Umbilical cord (tissue), 2 donors: Measurements from ENCODE around the gene RBM4. TPM values are rescaled to one million over a fixed set of nuclear protein-coding genes. Genes with fewer than 3 reads are reported as not detected.
"Not testable (repeated sequence)": the region's sequence is repeated elsewhere in the genome, so short reads cannot be mapped to it uniquely, and the experiment has no call there.

Experiments
- DNase-seq: peaks from one replicate; pipeline ENCODE4 v3.0.0-alpha.2; 2015; ENCODE audit warnings: low spot score
- total RNA-seq: library from RNA; depleted of rRNA; stranded (reverse); fragments of >200 nt; gene quantifications from one replicate; pipeline ENCODE4 v1.2.3, GENCODE V29; 2014; ENCODE audit warnings: low replicate concordance; ENCODE audit not compliant: insufficient read depth

RBM4 gene, protein sequence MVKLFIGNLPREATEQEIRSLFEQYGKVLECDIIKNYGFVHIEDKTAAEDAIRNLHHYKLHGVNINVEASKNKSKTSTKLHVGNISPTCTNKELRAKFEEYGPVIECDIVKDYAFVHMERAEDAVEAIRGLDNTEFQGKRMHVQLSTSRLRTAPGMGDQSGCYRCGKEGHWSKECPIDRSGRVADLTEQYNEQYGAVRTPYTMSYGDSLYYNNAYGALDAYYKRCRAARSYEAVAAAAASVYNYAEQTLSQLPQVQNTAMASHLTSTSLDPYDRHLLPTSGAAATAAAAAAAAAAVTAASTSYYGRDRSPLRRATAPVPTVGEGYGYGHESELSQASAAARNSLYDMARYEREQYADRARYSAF
- 64.3 TPM for total RNA-seq

DNA sequence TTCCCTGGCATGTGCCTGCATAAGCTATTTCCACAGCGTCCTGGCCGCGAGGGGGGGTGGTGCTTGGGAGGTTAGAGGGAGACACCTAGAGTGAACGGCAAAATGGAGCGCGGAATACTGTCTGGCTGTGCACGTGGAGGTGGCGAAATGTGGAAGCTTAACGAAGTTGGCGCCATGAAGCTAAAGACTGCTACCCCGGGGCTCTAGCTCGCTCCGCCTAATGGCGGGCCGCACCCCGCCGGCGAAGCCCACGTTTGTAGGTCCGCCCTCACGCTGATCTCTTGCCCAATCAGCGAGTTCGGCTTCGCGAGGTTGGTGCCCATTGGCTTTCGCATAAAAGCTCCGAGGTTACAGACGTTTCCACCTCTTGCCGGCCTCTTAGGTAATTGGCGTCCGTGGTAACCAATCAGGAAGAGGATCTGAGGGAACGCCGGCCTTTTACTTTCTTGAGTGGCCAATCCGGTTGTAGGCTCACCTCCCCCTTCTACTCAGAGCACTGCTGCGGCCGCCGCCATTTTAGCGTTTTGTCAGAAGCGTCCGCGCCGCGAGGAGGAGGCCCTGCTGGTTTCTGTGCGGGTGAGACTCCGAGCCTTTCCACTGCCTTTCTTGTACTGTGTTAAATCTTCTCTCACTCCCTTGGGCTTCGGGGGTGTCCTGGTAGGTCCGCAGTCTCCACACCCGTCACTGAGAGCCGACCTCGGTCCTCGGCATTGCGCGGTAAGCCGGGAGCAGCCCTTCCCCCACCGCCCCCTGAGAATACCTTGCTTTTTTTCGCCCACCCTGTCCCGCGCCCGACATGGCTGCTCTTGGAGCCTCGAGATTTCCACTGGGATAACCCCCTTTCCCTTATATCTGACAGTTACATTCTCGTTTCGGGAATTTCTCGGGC is at the start of gene RBM4:
Gene RBM4, plus strand, starts transcription at position 527 of the 889 bp plus-strand sequence. CDS start 1,009 bp downstream, outside the sequence.
- peak; percentile 100 for DNase-seq

DNA sequence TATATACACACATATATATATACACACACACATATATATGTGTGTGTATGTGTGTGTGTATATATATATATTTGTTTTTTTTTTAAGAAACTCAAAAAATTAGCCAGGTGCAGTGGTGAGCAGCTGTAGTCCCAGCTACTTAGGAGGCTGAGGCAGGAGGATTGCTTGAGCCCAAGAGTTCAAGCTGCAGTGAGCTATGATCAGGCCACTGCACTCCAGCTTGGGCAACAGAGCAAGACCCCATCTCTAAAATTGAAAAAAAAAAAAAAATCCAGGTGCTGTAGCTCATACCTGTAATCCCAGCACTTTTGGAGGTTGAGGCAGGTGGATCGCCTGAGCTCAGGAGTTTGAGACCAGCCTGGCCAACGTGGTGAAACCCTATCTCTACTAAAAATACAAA is 49.2 kb upstream of the RBM4 start:
- not testable (repeated sequence) for DNase-seq

DNA sequence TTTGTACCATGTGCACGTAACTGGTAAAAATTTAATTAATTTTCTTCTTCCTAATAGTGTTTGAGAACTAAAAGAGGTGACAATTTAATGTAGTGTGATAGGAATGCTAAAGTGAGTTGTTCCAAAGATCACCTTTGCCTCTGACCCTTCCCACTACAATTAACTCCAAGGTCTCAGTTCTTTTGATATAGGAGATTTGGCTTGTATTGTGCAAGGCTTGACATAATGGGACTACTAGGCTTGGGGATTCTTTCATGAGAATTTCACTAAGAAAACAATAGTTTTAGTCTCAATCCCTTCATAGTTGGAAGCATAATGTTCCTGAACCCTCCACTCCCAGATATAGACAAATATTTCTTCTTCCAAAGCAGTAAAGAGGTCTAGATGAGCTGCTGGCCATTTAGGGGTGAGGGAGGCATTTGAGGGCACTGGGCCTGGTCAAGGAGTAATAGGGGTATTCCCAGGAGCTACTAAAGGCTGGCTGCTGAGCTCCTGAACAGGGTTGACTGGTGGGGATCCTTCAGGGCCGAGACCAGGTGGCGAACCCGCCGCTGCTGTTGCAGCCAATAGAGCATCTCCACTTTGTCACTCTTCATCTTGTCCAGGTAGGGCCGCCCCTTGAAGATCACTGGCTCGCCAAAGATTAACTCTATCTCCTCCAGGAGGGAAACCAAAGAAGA is 48.4 kb upstream of the RBM4 start:
- DNase-seq = no peak

DNA sequence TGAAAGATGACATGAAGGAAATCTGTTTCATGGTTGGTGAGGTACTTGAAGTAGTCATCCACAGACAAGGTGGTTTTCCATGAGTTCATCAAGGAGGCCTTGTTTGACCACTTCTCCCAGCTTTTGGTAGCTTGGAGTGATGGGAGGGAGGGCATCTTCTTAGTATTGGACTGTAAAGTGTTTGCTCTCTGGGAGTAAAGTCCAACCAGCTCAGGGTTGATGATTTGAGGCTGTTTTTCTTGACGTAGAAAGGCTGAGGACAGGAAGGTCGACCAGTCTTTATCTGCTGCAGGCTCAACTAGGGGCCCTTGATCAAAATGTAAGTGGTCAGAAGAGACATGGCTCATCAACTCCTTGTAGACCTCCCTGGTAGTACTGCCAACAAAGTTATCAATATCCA is 47.3 kb upstream of the RBM4 start:
- no peak for DNase-seq

DNA sequence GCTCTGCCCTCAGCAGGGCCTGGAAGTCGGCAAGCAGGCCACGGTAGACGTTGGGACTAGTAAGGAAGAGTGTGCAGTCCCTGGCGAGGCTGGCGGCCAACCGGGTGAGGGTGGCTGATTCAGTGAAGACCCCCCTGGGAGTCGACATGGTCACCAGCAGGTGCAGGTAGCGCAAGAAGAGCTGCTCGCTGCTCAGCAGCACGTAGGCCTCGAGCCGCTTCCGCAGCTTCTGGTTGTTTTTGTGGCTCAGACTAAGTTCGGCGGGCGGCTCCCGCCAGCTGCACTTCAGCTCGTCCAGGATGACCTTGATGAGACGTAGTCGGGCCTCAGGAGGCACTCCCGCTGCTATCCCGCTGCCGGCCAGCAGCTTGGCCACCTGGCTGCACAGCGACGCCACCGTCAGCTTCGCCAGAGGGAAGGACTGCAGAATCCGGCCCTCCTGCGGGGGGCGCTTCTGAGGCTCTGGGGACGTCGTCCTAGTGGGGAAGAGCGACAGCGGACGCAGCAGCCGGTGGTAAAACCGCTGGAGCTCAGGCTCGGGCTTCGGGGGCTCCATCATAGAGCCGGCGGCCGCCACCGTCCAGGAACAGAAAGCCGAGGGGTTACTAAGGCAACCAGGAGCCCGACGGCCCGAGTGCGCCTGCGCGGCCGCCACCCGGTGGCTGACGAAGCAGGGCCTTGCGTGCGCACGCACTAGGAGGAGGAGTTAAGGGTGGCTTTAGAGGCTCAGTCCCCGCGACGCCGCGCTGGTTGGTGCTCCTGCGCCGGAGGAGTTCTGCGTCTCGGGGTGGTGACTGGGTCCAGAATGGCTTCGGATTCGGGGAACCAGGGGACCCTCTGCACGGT is 45.8 kb upstream of the RBM4 start, which contains the start of the genes CCDC87 and CCS:
Gene CCDC87, minus strand, starts transcription at position 607 of the 846 bp plus-strand sequence. Its CDS starts 48 bp downstream, at position 559.
Gene CCS, plus strand, starts transcription at position 729 of the 846 bp plus-strand sequence. Its CDS starts 77 bp downstream, at position 806.
- DNase-seq = peak; percentile 98

DNA sequence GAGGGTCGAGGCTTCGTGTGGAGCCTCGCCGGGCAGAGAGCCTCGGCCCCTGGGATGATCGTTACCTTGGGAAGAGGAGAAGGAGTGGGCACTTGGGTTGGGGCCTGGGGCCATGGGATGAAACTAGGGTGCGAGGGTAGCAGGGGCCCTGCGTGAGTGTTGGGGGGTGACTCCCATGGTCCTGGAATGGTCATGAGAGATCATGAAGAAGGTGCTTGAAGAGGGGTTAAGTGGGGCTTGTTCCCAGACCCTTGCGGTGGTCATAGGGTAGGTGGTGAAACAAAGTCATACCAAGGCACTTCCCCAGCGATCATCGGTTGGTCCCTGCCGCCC is 45.2 kb upstream of the RBM4 start:
- DNase-seq = no peak

DNA sequence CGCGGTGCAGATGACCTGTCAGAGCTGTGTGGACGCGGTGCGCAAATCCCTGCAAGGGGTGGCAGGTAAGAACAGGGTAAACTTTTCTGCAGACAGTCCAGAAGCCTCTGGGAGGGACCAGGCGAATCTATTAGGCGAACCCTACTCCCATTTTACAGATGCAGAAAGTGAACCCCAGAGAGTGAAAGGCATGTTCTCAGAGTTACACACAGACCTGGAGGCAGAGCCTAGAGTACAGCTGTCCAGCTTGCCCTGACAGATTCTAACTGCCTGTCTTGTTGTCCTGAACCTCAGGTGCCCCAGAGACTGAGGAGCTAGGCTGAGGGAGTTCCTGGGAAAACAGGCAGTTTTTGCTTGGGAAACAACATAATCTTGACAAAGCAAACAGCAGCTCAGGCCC is 44.9 kb upstream of the RBM4 start:
- no peak for DNase-seq

DNA sequence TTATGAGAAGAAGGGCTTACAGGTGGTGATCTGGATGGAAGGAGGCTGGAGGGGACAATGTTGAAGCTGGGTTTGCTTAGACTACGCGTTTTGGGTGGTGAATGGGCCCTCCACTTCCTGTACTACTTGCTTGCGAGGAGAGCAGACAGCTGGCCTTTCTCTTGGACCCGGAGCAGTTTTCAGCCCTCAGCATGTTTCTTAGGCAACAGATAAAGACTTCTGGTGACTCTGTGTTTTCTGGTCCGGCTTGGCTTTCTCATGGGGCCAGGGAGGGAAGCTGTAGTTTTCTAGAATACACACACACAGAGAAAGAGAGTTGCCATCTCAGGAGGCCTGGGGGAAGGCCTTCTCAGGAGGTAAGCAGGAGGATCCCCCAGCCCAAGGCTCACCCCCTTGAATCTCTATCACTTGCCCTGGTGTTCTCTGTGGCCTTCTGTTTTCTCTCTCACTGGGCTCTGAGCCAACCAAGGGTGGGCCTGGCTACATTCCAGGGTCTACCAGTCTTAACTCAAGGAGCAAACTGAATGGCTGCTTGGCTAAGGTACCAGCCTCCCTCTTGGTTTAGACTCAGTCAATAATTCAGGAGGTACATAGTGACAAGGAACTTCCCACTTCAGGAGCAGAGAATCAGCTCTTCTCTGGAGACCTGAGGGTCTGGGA is 43.1 kb upstream of the RBM4 start:
- DNase-seq = peak; percentile 89

DNA sequence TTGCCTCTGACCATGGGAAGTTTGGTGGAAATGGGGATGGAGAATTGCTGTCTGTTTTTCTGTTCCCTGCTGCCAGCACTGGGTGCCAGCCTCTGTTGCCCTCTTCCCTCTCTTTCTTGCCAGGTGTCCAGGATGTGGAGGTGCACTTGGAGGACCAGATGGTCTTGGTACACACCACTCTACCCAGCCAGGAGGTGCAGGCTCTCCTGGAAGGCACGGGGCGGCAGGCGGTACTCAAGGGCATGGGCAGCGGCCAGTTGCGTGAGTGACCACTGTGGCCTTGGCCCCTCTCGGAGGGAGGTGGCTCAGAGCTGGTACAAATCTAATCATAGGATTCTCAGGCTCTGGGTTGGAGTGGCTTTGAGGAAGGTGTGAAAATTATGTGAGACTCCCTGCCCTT is 39.5 kb upstream of the RBM4 start:
- DNase-seq = no peak

DNA sequence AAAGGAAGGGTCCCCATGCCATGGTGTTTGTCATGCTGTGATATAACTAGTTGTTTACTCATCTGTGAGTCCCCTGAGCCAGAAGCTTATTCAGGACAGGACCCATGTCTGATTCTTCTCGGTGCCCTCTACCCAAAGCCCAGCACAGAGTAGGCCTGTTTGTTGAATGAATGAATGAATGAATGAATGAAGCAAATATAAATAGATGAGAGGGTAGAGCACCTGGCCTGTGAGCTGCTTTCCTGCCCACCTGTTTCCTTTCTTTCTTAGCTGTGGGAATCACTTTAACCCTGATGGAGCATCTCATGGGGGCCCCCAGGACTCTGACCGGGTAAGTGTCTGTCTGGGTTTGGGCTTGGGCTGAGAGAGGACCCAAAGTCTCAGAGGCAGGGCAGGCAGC is 38.3 kb upstream of the RBM4 start:
- DNase-seq = no peak

DNA sequence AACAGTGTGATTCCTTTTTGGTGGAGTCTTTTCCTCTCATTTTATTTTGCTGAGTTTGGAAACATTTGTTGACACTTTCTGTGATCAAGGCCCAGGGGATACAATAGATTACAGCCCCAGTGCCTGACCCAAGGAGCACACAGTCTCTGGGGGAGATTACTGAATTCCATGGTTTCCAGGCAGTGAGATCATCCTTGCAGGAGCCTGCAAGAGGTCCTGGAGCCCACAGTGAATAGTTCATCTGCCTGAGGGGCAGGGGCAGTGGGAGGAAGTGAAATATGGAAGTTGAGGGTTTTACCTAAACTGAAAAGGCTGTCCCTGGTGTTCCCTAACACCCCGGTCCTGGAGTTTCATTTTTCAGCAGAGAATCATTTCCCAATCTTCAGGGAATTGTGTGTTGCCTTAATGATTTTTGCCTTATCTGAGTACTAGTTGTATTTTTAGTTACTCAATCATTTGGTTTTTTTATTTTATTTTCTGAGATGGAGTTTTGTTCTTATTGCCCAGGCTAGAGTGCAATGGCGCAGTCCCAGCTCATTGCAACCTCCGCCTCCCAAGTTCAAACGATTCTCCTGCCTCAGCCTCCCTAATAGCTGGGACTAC is 37.8 kb upstream of the RBM4 start:
- no peak for DNase-seq

DNA sequence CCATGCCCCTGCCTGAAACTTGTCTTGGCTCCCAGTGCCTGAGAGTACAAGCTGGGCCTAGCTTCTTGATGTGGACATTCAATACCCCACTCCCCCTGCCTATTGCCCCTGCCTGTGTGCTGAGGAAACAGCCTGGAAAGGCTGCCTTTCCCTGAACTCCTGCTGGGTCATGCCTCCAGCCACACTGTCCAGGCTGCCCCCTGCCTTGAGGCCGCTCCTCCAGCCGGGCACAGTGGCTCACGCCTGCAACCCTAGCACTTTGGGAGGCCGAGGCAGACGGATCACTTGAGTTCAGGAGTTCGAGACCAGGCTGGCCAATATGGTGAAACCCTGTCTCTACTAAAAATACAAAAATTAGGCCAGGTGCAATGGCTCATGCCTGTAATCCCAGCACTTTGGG is 35.4 kb upstream of the RBM4 start:
- no peak for DNase-seq

DNA sequence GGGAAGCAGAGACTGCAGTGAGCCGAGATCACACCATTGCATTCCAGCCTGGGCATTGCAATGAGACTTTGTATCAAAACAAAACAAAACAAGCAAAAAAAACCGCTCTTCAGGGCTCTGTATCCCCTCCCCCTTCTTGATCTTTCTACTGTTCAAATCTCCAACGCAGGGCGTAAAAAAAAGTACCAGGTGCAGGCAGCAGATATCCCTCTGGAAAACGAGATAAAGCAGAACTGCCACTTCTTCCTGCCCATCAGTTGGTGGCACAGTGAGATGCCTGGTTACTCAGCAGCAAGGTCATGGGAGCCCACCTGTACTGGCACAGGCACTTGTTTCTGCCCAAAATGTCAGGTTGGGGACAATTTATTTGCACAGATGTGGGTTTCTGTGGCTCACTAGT is 34.3 kb upstream of the RBM4 start:
- no peak for DNase-seq

DNA sequence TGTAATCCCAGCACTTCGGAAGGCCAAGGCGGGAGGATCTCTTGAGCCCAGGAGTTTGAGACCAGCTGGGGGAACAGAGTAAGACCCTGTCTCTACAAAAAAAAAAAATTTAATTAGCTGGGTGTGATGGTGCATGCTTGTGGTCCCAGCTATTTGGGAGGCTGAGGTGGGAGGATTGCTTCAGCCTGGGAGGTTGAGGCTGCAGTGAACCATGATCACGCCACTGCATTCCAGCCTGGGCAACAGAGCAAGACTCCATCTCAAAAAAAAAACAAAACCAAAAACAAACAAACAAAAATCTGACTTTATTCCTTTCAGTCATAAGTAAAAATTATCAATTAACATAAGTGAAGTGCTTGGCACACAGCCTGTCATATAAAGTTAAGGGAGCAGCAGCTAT is 31.9 kb upstream of the RBM4 start:
- not testable (repeated sequence) for DNase-seq

DNA sequence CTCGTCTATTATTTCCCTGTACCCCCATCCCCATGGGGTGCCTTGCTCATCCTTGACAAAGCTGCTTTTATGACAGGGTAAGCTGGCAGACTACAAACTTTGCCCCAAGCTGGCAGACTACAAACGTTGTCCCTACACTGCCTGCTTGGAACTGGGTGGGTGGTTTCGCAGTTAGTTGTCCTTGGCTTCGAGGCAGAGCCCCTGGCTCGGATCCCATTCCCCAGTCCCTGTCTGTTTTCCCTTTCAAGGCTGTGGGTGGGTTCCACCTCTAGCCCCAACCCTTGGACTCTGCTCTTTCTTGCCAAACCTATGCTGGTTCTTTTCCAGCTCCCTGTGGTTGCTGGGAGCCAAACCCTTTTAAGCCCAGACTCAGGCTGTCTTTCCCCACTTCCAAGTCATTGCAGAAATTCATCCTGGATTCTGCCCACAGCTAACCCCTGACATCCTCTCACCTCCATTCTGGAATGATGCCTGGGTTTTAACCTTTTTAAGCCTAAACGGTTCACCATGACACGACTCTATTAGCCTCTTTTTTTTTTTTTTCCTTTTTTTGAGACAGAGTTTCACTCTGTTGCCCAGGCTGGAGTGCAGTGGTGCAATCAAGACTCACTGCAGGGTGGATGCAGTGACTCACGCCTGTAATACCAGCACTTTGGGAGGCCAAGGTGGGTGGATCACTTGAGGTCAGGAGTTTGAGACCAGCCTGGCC is 31.2 kb upstream of the RBM4 start:
- DNase-seq = peak; percentile 86

DNA sequence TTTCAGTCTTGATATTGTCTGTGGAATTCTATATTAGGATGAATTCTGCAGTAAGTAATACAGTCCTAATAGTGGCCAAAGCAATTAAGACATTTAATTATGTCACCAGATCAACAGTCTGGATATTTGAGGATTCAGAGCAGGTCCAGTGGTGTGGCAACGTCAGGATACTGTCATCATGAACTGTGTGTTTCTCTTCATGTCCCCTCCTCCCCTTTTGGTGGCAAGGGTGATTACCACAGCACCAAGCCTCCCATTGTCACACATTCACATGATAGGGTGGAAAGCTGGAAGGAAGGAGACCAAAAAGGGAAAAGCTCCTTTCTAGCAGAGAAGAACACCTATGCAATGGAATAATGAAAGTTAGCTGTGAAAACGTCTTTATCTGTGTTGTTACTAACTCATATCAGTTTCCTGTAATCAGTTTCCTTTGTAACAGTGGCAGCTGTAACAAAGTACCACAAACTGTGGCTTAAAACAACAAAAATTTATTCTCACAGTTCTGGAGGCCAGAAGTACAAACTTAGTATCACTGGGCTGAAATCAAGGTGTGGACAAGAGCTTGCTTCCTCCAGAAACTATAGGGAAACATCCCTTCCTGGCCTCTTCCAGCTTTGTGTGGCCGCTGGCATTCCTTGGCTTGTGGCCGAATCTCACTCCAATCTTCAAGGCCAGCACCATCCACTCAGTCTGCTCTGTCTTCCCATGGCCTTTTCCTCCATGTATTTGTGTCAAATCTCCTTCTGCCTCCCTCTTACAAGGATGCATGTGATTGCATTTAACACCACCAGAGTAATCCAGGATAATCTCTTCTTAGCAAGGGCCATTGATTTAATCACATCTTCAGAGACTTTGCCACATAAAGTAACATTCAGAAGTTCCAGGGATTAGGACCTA is 28.5 kb upstream of the RBM4 start:
- DNase-seq = no peak

DNA sequence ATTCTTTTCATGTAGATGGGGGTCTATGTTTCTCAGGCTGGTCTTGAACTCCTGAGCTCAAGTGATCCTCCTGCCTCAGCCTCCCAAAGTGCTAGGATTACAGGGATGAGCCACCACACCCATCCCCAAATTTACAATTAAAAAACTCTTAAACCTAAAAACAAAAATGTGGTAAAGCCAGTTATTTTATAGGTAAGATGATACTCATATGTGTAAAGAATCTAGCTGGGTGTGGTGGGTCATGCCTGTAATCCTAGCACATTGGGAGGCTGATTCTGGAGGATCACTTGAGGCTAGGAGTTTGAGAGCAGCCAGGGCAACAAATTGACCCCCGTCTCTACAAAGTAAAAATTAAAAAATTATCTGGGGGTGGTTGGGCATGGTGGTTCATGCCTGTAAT is 26.0 kb upstream of the RBM4 start:
- DNase-seq = no peak

DNA sequence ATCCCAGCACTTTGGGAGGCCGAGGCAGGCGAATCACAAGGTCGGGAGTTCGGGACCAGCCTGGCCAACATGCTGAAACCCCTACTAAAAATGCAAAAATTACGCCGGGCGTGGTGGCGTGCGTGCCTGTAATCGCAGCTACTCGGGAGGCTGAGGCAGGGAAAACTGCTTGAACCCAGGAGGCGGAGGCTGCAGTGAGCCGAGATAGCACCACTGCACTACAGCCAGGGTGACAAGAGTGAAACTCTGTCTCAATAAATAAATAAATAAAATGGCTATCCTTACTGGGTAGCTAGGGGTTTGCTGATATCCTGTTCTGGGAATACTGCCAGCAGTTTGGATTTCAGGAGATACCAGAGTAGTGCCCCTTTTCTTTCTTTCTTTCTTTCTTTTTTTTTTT is 24.4 kb upstream of the RBM4 start:
- DNase-seq = no peak
